GM18907 (cell line): ENCODE measurements around the gene RHOU.

Experiments used
- ATAC-seq: cut with Tn5 transposase; IDR thresholded peaks from one replicate; pipeline ENCODE4 v1.9.1; 2021; ENCODE audit warnings: mild to moderate bottlenecking, moderate library complexity; ENCODE audit not compliant: unreplicated experiment

Gene RHOU

GRCh38 chr1:228736844-228737445 lies 1.7 kb downstream of the RHOU start:
- no peak for ATAC-seq

- ATAC-seq, result no peak
Measured at GRCh38 chr1:228737601-228738041, 2.3 kb downstream of the RHOU start.

GRCh38 chr1:228739826-228740225 lies 4.5 kb downstream of the RHOU start:
- no peak for ATAC-seq

- ATAC-seq, result no peak
Measured at GRCh38 chr1:228740543-228741317, 5.5 kb downstream of the RHOU start.

- ATAC-seq, result no peak
Measured at GRCh38 chr1:228742281-228742860, 7.1 kb downstream of the RHOU start.

GRCh38 chr1:228743405-228743804 lies 8.1 kb downstream of the RHOU start:
- no peak for ATAC-seq

GRCh38 chr1:228744356-228744755 lies 9.1 kb downstream of the RHOU start:
- ATAC-seq, result no peak

GRCh38 chr1:228744918-228745317 lies 9.6 kb downstream of the RHOU start:
- ATAC-seq, result no peak

- ATAC-seq, result no peak
Measured at GRCh38 chr1:228745497-228745896, 10.2 kb downstream of the RHOU start.

- ATAC-seq, result no peak
Measured at GRCh38 chr1:228747301-228747935, 12.1 kb downstream of the RHOU start.

- ATAC-seq, result no peak
Measured at GRCh38 chr1:228748029-228748428, 12.8 kb downstream of the RHOU start.

- ATAC-seq, result no peak
Measured at GRCh38 chr1:228748431-228748830, 13.2 kb downstream of the RHOU start.

- ATAC-seq, result no peak
Measured at GRCh38 chr1:228749765-228750164, 14.5 kb downstream of the RHOU start.

GRCh38 chr1:228750915-228751314 lies 15.6 kb downstream of the RHOU start:
- ATAC-seq, result no peak

GRCh38 chr1:228751360-228752098 lies 16.2 kb downstream of the RHOU start:
- no peak for ATAC-seq

- no peak for ATAC-seq
Measured at GRCh38 chr1:228752258-228752657, 17.0 kb downstream of the RHOU start.

GRCh38 chr1:228752675-228753265 lies 17.5 kb downstream of the RHOU start:
- no peak for ATAC-seq

- no peak for ATAC-seq
Measured at GRCh38 chr1:228753287-228753686, 18.0 kb downstream of the RHOU start.

- ATAC-seq, result no peak
Measured at GRCh38 chr1:228753786-228754360, 18.6 kb downstream of the RHOU start.

GRCh38 chr1:228754646-228755268 lies 19.5 kb downstream of the RHOU start:
- no peak for ATAC-seq
